Large intestine (tissue), 3 donors: ENCODE measurements around the gene BTNL2. TPM values are rescaled to one million over a fixed set of nuclear protein-coding genes. Genes with fewer than 3 reads are reported as not detected.

ENCODE experiments used
- DNase-seq, 2 donors: peaks; one replicate each; pipeline versions ENCODE4 v3.0.0 to v3.0.0-alpha.2; 2013
- H3K27ac ChIP-seq: one replicate; pipeline ENCODE4 v1.5.1; 2013; ENCODE audit warnings: low read length
- H3K27me3 ChIP-seq: 2 replicates; pipeline ENCODE4 v1.6.1; 2013; ENCODE audit warnings: low read length; ENCODE audit not compliant: control insufficient read depth, insufficient read depth
- H3K36me3 ChIP-seq: 2 replicates; pipeline ENCODE4 v1.6.1; 2013; ENCODE audit warnings: low read length; ENCODE audit not compliant: control insufficient read depth, insufficient read depth
- H3K4me1 ChIP-seq: one replicate; pipeline ENCODE4 v1.6.1; 2013; ENCODE audit warnings: low read length; ENCODE audit not compliant: control insufficient read depth, insufficient read depth
- H3K4me3 ChIP-seq: one replicate; pipeline ENCODE4 v1.5.1; 2013; ENCODE audit warnings: low read length
- H3K9me3 ChIP-seq: one replicate; pipeline ENCODE4 v1.6.1; 2013; ENCODE audit warnings: mild to moderate bottlenecking, low read depth, low read length, moderate library complexity; ENCODE audit not compliant: control insufficient read depth
- WGBS: methylation state at CpG from one replicate; pipeline ENCODE4 v1.1.5; 2013; ENCODE audit warnings: low lambda C conversion rate; ENCODE audit not compliant: insufficient coverage; 5-methylcytosine and 5-hydroxymethylcytosine counted together
- polyA plus RNA-seq: library from polyadenylated mRNA; unstranded; fragments of 120-200 nt; gene quantifications from one replicate; pipeline ENCODE4 v1.2.1, GENCODE V29; 2013

BTNL2 gene
- polyA plus RNA-seq, 1 donor: 0.18 TPM

- Histone ChIP-seq H3K27me3 (peaks cover 30% of the 10 kb centered on the region), H3K9me3 (no peaks in the 10 kb centered on the region), H3K27ac (no peak overlapping the region), H3K4me1 (peaks cover 17% of the 10 kb centered on the region), H3K4me3 (no peak overlapping the region), H3K36me3 (no peaks in the 10 kb centered on the region)
- no peak for DNase-seq
- 83% methylated on average over 1 of the region's 3 CpGs for WGBS
Measured at GRCh38 chr6:32416036-32416435, 9.1 kb upstream of the BTNL2 start.

DNA sequence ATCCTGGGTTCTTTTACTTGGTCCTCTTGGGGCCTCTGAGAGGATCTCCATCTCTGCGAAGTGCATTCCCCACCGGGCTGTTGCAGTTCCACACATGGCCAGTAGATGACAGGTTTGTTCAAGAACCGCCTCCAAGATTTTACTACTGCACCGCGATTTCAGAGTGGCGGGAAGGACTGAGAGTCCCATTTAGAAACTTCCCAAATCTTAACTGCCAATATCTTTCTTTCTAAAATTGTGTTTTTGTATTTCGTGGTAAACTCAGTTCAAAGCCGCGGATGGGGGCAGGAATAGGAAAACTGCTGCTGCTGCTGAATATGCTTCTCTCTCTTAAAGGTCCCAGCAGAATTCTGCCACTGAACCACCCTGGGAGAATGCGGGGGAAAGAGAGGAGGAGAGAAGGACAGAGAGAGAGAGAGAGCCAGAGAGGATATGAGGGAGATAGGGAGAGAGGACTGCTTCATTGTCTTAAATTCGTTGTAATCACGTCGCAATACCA, 8.6 kb upstream of the BTNL2 start:
- peaks cover 26% of the 10 kb centered on the region for H3K27me3 ChIP-seq
- no peaks in the 10 kb centered on the region for H3K9me3 ChIP-seq
- H3K4me1 ChIP-seq: peaks cover 18% of the 10 kb centered on the region
- peak; percentile 43 to 48 for DNase-seq
- H3K36me3 ChIP-seq: no peaks in the 10 kb centered on the region
- no peak overlapping the region for H3K4me3 ChIP-seq
- H3K27ac ChIP-seq: no peak overlapping the region
- WGBS: 0% methylated on average over 3 of the region's 13 CpGs

GRCh38 chr6:32413427-32414047, 6.6 kb upstream of the BTNL2 start:
- Histone ChIP-seq H3K4me1 (peaks cover 18% of the 10 kb centered on the region), H3K36me3 (no peaks in the 10 kb centered on the region), H3K9me3 (no peaks in the 10 kb centered on the region), H3K27me3 (peaks cover 21% of the 10 kb centered on the region), H3K27ac (no peak overlapping the region), H3K4me3 (no peak overlapping the region)
- DNase-seq: peak; percentile 71 to 82
- no CpG with 5 or more reads among the region's 11 CpGs for WGBS

- Histone ChIP-seq H3K4me3 (no peak overlapping the region), H3K4me1 (peaks cover 23% of the 10 kb centered on the region), H3K9me3 (no peaks in the 10 kb centered on the region), H3K27me3 (peaks cover 15% of the 10 kb centered on the region), H3K36me3 (no peaks in the 10 kb centered on the region), H3K27ac (peak overlapping the region; percentile 64)
- WGBS: no CpG with 5 or more reads among the region's 9 CpGs
- peak; percentile 56 to 83 for DNase-seq
Measured at GRCh38 chr6:32411566-32412327, 4.8 kb upstream of the BTNL2 start.

GRCh38 chr6:32410906-32411305, 3.9 kb upstream of the BTNL2 start:
- H3K9me3 ChIP-seq: no peaks in the 10 kb centered on the region
- peaks cover 25% of the 10 kb centered on the region for H3K4me1 ChIP-seq
- peak in 1 of 2 donors; percentile 17 for DNase-seq
- H3K4me3 ChIP-seq: no peak overlapping the region
- H3K36me3 ChIP-seq: no peaks in the 10 kb centered on the region
- peaks cover 8% of the 10 kb centered on the region for H3K27me3 ChIP-seq
- 80% methylated on average over 1 of the region's 5 CpGs for WGBS
- H3K27ac ChIP-seq: no peak overlapping the region

GRCh38 chr6:32406197-32406596, 784 bp downstream of the BTNL2 start:
- peaks cover 3% of the 10 kb centered on the region for H3K27me3 ChIP-seq
- peaks cover 10% of the 10 kb centered on the region for H3K4me1 ChIP-seq
- DNase-seq: no peak
- no peak overlapping the region for H3K27ac ChIP-seq
- H3K4me3 ChIP-seq: no peak overlapping the region
- 100% methylated on average over 2 of the region's 9 CpGs for WGBS
- no peaks in the 10 kb centered on the region for H3K36me3 ChIP-seq
- no peaks in the 10 kb centered on the region for H3K9me3 ChIP-seq

DNA sequence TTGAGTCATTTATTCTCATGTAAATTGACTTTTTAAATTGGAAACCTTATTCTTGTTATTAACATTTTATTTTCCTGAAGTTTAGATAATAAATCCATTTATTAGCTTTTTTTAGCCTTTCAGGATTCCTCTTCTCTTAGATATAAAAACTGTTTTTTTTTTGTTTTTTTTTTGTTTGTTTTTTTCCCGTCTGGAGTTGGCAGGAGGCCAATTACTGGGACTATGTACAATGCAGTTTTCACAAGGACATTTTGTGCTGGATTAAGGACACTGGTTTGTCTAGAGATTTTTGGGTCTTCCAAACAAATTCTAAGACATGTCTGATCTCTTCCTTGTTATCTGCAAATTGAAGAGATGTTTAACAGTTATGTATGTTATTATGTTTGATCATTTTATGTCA, 1.3 kb downstream of the BTNL2 start:
- peaks cover 7% of the 10 kb centered on the region for H3K4me1 ChIP-seq
- WGBS: no CpG with 5 or more reads among the region's 1 CpG
- H3K27ac ChIP-seq: no peak overlapping the region
- no peaks in the 10 kb centered on the region for H3K36me3 ChIP-seq
- H3K27me3 ChIP-seq: peaks cover 3% of the 10 kb centered on the region
- H3K9me3 ChIP-seq: no peaks in the 10 kb centered on the region
- DNase-seq: no peak
- H3K4me3 ChIP-seq: no peak overlapping the region

DNA sequence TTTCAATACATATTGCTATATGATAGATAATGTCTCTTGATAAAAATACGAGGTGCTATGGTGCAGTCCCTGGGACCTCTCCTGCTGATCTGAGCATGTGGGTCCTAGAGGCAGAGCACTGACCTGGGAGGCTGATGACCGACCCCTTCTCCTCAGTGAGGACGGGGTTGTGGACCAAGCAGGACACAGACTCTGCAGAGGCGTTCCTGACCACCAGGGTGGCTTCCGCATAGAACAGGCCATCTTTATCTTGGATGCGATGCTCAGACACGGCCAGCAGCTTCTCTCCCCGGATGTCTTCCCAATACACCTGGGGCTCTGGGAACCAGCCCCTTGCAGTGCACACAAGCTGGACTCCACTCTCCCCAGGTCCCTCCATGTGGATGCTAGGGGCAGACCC, 4.2 kb downstream of the BTNL2 start:
- Histone ChIP-seq H3K27me3 (peaks cover 3% of the 10 kb centered on the region), H3K4me1 (peaks cover 7% of the 10 kb centered on the region)
- no CpG with 5 or more reads among the region's 8 CpGs for WGBS

DNA sequence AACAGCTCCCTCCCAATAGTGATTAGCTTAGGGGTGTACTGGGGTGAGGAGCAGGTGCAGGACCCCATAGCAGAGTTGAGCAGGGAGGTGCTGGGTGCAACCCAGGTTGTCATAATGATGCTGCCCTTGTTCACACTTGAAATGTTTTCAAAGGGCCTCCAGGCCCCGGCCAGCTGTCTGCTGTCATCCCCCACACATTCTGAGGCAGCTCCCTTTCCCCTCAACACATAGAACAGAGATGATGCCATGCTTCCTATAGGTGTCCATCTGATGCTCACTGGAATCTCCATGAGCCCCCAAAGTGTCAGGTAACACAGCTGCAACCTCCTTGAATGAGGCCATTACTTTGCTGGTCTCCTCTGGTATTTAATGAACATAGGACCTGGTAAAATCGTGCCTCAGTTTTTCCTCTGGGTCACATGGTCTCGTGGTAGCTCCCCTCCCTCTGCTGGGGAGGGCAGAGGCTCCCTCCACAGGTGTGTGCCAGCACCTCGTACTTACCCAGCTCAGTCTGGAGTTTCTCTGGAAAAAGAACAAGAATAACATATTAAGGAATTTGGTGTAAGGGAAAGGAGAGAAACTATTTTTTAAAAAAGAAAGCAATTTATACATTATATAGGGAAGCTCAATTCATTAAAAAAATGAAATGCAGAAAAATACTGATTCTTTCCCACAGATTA, 5.6 kb downstream of the BTNL2 start:
- WGBS: no CpG with 5 or more reads among the region's 4 CpGs
- Histone ChIP-seq H3K36me3 (no peaks in the 10 kb centered on the region), H3K27ac (no peak overlapping the region), H3K4me1 (no peaks in the 10 kb centered on the region), H3K9me3 (no peaks in the 10 kb centered on the region), H3K4me3 (no peak overlapping the region), H3K27me3 (peaks cover 3% of the 10 kb centered on the region)
- no peak for DNase-seq

More for the DNA sequence above, 4.2 kb downstream of the BTNL2 start:
- no peak overlapping the region for H3K4me3 ChIP-seq
- no peak overlapping the region for H3K27ac ChIP-seq
- H3K36me3 ChIP-seq: no peaks in the 10 kb centered on the region
- H3K9me3 ChIP-seq: no peaks in the 10 kb centered on the region
- no peak for DNase-seq

DNA sequence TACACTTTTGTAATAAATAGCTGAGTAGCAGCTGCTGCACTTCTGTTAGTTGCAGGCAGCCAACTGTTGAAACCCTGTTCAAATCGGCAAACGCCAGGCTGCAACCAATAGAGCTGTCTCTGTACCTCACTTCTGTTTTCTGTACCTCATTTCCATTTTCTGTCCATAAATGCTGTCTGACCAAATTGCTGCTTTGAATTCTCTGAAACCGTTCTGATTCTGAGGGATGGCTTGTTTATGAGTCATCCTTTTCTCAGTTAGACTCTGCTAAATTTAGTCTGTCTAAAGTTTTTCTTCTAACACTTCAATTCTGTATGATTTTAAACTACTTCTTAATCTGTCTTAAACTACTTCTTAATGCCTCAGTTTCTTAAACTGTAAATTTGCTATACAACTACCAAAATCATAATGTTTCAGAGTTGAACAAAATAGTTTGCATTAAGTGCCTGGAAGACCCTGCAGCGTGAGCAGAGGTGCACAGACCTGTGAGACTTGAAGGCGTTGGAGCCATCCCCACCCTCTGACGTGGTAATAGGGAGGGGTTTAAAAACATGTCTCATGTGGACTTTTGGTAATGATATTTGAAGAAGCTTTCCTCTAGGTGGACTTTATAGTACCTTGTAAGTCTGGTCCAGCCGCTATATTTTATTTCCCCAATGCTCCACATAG, 9.6 kb downstream of the BTNL2 start:
- Histone ChIP-seq H3K4me1 (no peaks in the 10 kb centered on the region), H3K36me3 (no peaks in the 10 kb centered on the region), H3K4me3 (no peak overlapping the region), H3K27me3 (no peaks in the 10 kb centered on the region), H3K9me3 (no peaks in the 10 kb centered on the region), H3K27ac (no peak overlapping the region)
- 82% methylated on average over 4 of the region's 7 CpGs for WGBS
- DNase-seq: no peak
